ENCODE results near the gene ATP13A4.
"Not testable (repeated sequence)": the region's sequence is repeated elsewhere in the genome, so short reads cannot be mapped to it uniquely, and the experiment has no call there.

The ATP13A4 gene

DNA sequence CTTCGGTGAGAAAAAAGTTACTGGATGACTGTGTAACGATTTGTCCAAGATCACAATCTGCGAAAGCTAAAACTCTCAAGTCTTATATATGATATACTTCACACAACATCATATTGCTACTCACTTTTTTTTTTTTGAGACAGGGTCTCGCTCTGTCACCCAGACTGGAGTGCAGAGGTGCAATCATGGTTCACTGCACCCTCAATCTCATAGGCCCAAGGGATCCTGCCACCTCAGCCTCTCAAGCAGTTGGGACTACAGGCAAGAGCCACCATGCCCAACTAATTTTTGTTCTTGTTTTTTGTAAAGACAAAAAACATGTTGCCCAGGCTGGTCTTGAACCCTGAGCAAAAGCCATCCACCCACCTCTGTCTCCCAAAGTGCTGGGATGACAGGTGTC is 5.4 kb upstream of the ATP13A4 start:
- DNase-seq, result no peak

- no peak for DNase-seq
Observed at GRCh38 chr3:193559100-193559499, 4.4 kb upstream of the ATP13A4 start.

DNA sequence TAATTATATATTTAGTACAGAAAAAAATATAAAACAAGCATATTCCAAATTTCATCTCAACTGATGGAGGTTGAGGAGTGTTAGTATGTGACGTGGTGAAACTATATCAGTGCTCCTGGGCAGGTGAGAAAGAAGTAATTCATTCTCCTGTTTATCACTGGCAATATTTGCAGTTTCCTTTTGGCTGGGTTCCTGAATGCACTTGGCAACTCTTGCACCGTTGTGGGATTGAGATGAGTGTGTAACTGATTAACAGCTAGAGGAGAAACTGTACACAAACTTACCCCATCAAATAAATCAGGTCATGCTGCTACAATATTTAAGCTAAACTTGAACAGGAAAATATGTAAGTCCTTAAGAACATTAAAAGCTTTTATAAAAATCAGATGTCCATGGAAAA is 2.1 kb upstream of the ATP13A4 start:
- peak; percentile 56 for DNase-seq

DNA sequence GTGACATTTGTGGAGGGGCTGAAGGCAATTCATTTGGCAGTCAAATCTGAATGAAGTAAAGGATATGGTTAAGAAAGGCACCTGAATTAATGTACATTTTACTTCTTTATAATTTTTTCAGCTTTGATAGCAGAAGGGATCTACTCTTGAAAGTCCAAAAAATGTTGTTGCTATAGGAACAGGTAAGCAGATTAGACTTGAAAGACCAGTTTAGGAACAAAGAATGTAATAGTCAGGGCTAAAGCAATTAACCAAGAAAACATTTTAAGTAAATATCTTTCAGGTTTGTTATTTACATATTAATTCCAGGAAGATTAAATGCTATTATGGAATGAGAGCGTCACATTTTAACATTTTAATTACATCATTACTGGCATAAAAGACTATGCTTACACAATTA is 1.1 kb downstream of the ATP13A4 start:
- no peak for DNase-seq

- peak; percentile 10 for DNase-seq
Observed at GRCh38 chr3:193552923-193553322, 1.8 kb downstream of the ATP13A4 start.

- no peak for DNase-seq
Observed at GRCh38 chr3:193548406-193548805, 6.3 kb downstream of the ATP13A4 start.

DNA sequence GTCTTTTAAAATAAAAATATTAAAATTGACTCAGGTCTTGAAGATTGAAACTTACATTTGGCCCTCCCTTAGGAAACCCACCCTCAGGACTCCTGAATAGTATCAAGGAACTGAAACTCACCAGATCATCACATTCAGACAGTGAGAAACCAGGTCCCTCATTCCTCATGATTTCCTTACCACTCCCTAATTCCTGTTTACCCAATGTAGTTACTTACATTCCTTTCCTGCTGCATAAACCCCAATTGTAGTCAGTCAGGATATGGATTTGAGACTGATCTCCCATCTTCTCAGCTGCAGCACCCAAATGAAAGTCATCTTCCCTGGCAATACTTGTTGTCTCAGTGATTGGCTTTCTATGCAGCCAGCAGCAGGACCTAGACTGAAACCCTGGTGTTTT is 8.6 kb downstream of the ATP13A4 start:
- DNase-seq, result no peak

DNA sequence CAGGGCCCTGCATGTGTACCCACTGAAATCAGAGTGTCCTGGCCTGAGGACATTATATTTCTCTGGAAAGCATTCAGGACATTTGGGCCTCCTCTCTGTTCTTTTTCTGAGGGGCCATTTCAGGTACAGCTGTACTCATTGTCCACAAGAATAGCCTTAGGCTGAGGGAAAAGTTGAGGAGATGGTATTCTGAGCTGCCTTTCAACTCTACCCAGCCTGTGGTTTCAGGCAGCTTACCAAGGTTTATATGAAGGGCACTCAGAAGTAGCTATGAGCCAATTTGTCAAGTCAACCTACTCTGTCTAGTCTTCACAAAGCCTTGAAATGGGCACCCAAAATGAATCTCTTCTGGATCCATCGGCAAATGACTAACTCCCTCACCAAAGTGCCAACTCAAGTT is 9.4 kb downstream of the ATP13A4 start:
- DNase-seq, result no peak

DNA sequence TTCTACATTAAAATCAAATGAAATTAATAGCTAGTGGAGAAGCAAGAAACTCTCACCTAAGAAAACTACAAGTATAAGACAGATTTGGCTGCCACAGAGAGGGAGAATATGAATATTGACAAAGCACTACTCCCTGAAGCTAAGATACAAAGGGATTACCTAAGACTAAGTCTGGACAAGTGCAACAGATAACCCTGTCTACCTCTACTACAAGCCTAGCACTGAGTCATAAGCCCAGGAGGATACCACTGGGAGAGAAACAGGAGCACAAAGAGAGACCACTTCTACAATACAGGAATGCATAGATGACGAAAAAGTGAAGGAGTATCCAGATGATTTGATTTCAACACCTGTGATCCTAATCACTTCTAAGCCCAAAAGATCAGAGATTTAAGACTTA is 10.4 kb downstream of the ATP13A4 start:
- DNase-seq, result no peak

GRCh38 chr3:193530231-193531165 is 24.2 kb downstream of the ATP13A4 start:
- DNase-seq, result no peak

- DNase-seq, result not testable (repeated sequence)
Observed at GRCh38 chr3:193526085-193526484, 28.6 kb downstream of the ATP13A4 start.

- no peak for DNase-seq
Observed at GRCh38 chr3:193522473-193522872, 32.2 kb downstream of the ATP13A4 start.

DNA sequence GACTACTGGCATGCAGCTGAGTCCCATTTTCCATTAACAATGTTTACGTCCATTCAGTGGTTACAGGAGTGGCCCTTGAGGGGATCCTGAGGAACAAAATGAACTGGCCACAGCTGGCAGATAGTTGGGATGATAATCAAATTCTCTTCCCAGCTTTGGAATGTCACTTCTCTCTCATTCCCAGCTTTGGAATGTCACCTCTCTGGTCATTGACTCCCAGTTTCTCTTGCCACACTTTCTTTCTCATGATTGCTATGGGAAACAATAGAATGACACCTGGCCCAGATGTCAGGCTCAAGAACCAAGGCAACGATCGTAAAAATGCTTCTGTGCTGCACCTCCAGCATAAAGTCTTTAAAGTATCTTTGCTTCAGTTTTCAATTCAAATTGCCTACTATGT is 34.0 kb downstream of the ATP13A4 start:
- no peak for DNase-seq

DNA sequence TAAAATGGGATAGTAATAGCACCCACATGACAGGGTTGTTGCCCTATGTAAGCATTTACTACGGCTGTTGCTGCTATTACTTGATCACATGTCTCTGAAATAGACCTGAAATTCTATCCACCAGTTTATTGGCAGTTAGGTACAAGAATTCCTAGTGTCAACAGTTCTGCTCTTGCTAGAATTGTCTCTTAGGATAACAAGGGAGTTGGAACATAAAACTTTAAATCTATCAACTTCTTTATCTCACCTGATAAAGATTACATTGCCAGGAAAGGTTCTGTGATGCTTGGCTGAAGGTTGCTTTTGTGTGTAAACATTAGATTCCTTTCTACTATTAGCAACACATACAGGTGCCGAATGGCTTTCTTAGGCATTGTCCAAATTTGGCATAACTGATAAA is 38.7 kb downstream of the ATP13A4 start:
- DNase-seq, result no peak

- no peak for DNase-seq
Observed at GRCh38 chr3:193510154-193510553, 44.5 kb downstream of the ATP13A4 start.

DNA sequence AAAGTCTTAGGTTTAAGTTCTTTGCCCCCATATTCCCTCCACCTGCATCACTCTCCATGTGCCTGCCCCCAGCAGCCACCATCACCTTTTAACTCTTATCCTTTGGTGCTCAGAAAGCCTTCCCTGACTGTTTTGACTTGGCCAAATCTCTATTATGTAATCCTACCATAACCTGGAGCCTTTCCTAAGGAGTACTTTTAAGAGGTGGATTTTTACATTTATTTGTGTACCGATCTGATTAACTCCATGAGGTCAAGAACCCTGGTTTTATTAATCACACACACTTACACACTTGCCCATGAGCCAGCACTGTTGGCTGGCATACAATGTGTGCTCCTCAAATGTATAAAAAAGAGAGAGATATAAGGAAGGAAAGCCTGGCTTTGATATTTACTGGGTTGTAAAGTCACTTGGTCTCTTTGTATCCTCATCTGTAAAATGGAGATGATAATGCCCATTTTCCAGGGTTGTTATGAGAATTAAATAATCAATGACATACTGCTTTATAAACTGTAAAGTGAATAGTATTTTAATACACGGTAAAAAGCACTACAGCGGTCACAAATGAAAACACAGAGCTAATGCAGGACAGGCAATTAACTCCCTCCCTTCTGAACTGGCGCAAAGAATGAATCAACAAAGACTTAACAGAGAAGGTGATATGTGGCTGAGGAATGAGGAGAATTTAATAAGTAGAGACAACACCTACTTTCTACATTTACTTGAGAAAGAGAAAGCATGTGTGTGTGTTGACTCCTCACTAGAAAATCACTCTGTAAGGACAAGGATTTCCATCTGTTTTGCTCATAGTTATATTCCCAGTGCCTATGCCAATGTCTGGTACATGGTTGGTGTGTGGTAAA is 45.4 kb downstream of the ATP13A4 start:
- DNase-seq, result no peak

DNA sequence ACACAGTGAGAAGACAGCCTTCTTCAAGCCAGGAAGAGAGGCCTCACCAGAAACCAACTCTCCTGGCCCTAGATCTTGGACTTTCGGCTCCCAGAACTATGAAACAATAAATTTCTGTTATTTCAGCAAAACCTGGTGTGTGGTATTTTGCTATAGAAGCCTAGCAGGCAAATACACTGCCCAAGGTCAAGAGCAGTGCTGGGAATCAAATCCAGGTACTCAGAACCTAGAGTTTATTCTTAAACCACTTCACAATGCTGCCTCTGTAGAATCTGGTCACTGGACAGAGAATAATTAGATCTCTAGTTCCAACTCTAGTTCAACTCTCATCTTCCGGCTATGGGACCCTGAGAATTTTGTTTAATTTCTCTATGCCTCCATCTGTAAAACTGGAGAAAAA is 46.6 kb downstream of the ATP13A4 start:
- no peak for DNase-seq

DNA sequence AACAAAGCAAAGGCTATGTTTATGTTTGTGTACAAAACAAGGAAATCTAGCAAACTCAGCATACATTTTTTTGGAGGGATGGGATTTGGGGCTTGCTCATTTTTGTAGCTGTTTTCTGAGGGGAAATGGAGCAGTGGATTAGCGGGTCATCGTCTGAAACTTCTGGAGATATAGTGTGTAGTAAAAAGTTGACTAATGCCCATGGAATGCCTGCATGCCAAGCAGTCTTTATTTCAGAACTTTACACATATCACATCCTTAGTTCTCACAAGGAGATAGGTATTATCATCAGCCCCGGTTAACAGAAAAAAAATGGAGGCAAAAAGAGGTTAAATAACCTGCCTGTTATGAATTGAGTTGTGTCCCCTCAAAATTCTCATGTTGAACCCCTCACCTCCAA is 47.1 kb downstream of the ATP13A4 start:
- DNase-seq, result no peak

GRCh38 chr3:193506921-193507320 is 47.8 kb downstream of the ATP13A4 start:
- DNase-seq, result no peak

GRCh38 chr3:193502871-193503270 is 51.8 kb downstream of the ATP13A4 start:
- DNase-seq, result no peak

DNA sequence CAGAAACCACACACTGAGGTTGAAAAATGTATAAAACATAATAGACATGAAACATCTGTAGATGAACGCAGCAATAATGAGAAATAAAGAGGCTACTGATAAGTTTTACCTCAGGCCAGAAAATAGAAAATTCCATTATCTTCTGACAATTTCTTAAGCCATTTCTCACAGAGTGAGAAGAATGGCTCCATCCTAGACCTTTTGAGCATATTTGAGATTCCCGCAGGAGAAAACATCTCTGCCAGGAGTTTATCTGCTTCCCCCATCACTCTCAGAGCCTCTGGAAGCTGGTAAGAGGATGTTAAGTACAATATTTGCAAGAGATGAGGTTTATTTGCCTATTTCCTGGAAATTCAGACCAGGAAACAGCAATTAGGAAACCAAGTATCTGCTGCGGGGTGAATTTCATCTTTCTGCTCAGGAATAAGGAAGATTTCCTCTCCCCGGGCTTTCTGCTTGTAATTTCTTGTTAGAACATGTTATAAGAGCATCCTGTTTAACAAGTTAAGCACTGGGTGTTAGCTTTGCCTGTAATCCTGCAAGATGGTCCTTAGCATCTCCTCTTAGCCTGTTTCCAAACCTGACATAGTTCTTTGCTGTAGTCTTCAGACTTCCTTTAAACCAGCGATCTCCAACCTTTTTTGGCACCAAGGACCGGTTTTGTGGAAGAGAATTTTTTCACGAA is 54.8 kb downstream of the ATP13A4 start:
- DNase-seq, result no peak

DNA sequence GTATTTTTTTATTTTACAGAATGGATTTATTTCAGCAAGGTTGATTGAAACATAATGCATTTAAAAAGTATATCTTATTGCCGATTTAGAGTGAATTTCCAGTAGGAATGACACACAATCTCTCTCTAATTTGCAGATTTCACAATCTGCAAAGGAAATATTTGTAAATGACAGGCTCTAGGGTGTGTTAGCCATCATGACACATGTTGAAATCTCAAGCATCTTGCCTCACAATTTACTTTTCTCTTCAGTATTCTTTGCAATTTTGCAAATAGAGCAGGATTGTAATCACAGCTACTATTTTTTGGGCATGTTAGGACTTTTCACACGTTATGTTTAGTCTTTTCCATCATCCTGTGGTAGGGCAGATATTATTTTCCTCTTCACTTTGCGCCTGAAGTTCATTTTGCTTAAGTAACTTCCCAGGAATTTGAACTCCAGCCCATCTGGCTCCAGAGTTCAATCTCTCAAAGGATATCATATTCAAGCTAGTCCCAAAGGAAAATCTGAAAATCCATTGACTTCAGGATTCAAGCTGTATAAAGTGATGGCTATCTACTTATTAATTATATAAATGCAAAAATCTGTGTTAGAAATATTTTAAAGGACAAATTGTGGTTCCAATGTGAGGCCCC is 55.4 kb downstream of the ATP13A4 start:
- no peak for DNase-seq

DNA sequence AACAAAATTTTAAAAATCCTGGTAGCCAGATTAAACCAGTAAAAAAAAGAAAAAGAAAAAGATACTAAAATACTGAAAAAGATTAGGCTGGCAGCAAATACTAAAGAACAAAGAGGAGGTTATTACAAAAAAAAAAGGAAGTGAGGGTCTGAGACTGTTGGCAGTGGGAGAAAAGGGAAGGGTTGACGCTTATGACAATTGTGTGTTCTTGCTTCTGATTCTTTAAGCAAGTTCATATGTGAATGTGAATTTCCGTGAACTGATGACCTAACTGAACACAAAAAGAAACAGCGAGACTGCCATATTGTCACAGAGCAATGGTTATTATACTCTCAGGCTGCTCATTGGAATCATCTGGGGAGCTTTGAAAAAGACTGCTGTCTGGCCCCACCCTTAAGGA is 56.5 kb downstream of the ATP13A4 start:
- no peak for DNase-seq

Measured in NCI-H345 (cell line).